Embryonic facial prominence (tissue), 1 donor: Measurements from ENCODE around the gene CYP46A1.
"Not testable (repeated sequence)": the region's sequence is repeated elsewhere in the genome, so short reads cannot be mapped to it uniquely, and the experiment has no call there.

Source experiments
- DNase-seq: peaks from one replicate; pipeline ENCODE4 v3.0.0-alpha.2; 2016; ENCODE audit errors: extremely low spot score

CYP46A1 gene

DNA sequence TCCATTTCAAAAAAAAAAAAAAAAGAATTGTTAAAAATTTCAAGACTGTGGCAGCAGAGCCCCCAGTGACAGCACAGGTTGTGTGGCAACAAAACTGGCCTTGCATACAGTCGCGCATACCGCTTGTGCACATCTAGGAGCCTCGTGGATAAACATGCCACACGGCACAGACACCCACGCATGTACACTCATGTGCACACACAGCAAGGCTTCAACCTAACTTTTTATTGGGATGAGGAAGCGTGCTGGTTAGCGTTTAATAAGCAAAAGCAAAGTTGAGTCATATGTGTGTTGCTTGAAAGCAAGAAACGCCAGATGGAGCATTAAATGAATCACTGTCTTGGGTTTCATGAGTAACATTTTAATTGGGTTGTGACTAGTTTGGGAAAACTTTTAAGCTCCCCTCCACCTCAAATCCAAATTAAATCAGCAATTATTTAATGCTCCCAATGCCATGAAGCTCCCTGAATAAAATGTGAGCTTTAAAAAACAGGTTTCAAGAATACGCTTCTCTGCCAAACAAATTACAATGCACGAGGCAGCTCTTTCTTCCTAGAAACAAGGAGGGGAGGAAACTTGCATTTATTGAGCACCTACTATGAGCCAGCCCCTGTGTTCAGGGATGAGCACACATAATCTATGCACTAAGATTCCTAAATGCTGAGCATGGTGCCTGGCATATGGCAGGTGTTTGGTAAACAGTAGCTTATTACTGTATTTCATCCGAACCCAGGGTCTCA, 73.4 kb downstream of the CYP46A1 start:
- DNase-seq: no peak

DNA sequence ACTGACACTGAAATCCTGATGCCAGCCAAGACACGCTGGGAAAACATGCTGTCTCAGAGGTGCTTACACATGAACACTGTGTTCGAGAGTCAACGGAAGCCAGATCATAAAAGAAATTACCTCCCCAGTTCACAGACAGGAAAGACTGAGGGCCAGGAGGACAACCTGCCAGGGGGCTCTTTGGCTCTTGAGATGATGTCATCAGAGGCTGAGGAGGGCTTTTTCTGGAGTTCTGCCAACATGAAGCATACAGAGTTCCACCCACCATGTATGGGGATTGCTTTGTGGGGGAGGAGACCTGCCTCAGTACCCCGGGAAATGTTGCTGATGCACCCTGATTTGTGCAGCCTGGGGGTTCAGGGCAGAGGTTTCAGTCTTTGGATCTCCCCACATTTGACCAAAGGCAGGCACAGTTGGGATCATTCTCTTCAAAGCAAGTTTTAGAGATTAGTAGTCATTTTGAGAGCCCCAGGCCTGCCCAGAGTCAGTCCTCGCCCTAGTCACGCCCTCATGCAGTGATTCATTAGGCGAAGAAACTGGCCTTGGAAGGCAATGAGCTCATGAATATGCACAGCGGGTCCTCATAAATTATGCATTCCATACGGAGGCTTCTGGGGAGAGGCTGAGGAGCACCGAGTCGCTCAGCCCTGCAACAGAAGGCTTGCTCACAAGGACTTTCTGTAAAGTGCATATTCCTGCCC, 74.2 kb downstream of the CYP46A1 start:
- no peak for DNase-seq

DNA sequence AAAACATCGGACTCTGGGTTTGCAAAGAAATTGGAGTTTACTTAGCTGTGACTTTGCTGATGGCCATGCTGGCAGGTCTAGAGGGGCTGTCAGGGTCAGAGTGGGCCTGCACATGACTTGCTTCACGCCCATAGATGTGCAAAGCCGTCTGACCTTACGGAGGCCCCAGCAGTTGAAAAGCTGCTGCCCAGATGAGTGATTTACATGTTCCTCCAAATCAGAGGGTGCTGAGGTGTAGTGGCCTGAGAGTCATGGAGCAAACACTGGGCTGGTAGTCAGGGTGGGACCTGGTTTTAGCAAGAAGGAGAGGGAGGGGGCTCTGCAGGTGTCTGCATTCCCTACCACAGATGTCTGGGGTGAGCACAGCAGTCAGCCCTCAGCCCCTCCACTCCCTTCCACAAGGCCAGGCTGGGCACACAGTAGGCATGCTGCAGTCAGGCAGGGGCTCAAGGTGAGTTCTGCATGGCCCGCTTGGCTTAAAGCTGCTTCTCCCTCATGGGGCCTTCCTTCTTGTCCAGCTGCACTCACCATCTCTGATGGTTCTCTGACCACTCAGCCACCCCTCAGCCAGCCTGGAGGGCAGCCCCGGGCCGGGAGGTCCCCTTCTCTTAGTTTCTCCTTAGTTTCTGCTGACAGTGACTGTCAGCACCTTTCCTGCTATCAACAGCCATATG, 74.9 kb downstream of the CYP46A1 start:
- no peak for DNase-seq

DNA sequence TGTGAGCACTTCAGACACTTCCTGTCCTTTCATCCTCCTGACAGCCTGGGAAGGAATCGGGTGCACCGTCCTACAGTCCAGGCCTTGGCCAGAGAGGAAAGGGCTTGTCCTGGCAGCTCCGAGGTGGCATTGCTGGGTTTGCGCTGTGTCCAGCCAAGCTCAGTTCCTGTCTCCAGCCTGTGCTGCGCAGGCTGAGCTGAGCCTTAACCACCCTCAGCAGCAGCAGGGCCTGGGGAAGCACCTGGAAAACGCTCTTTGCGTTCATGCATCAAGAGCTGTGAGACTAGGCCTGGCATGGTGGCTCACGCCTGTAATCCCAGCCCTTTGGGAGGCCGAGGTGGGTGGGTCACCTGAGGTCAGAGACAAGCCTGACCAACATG, 75.4 kb downstream of the CYP46A1 start:
- no peak for DNase-seq

DNA sequence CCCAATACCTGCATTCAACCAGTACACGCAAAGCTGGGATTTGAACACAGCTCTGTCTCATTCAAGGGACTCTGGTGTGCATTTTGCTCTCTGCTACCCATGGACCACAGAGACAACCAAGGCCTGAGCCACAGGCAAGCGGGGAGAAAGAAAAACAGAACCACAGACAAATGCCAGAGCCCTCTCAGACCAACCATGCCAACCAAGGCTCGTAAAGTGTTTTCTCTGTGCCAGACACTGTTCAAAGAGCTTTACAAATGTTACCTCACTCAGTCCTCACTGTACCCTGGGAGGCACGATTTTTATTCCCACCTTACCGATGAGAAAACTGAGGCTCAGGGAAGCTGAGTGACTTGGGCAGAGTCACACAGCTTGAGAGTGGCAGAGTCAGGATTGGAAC, 76.7 kb downstream of the CYP46A1 start:
- no peak for DNase-seq

DNA sequence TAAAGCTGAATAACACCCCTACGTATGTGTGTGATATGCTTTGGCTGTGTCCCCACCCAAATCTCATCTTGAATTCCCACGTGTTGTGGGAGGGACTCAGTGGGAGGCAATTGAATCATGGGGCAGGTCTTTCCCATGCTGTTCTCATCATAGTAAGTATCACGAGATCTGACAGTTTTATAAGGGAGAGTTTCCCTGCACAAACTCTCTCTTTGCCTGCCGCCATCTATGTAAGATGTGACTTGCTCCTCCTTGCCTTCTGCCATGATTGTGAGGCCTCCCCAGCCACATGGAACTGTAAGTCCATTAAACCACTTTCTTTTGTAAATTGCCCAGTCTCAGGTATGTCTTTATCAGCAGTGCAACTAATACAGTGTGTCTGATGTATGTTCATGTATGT, 78.8 kb downstream of the CYP46A1 start:
- DNase-seq: not testable (repeated sequence)

DNA sequence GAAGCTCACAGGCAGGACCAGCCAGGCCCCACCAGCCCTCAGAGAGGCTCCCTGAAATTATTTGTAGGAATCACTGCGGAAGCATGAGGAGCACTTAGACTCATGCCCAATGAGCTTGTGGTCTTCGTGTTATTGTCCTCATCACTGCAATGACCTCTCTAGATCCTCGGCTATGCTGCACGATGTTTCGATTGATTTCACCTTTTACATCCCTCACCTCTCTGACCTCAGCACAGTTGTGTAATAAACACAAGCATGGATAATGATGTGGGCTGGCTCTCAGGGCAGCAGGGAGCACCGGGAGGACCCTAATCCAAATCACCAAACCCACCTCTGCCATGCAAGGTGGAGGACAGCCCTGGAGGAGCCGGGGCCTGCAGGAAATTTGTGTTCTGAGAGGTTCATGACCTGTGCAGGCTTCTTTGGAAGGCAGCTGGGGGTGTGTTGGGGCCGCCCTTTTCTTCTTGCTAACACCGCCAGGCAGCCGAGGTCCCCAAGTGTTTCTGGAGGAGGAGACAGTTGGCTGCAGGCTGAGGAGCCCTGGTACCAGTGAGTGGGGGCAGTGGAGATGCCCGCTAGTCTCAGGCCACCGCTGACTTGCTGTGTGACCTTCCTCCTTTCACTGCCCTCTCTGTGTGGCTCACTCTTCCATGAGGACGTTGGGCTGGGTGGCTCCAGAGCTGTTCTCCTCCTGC, 79.6 kb downstream of the CYP46A1 start:
- no peak for DNase-seq

DNA sequence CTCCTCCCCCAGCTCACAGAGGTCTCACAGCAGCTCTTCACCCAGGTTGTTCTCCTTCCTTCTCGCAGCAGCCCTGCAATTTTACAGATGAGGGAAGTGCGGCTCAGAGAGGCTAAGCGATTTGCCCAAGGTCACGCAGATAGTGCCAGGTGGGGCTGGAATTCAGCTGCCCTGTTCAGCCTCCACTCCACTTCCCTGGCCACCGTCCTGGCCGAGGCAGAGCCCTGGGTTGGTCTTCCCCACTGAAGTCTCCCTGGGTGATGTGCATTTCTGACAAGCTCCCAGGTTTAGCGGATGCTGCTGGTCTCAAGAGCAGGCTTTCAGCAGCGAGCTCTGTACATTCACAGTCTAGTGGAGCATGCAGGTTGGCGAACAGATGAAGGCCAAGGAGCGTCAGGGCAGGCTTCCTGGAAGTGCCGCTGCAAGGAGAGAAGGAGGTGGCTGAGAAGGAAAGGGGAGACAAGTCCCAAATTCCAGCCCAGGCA, 80.2 kb downstream of the CYP46A1 start:
- no peak for DNase-seq

DNA sequence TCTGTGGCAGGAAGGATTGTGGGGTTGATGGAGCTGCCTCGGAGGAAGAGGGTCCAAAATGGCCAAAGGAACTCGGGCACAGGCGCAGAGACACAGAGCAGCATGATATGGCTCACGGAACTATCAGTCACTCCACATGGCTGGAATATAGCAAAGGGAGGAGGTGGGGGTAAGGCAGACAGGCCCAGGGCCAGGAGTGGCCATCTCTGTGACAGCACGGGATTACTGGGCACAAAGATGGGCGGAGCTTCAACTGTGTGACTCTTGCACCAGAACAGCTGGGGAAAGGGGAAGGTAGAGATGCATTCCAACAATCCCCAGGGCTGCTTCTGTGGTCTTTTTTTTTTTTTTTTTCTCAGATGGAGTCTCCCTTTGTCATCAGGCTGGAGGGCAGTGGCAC, 84.3 kb downstream of the CYP46A1 start:
- DNase-seq: no peak

DNA sequence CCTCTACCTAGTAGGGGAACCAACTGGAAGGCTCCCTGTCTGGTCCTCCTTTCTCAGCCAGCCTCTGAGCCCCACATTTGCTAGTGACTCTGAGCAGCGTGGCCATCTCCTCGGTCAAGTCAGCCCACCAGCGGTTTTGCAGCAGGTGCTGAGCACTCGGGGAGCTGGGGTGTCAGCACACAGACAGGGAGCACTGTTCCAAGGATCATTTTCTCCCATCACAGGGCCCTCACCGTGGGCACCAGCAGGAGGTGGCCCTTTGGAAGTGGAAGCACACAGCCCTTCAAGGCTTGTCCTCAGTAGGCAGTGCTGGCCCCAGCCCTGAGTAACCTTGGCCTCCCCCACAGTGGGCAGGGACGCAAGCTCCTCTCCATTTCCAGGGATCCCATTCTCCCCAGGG, 85.0 kb downstream of the CYP46A1 start:
- no peak for DNase-seq

DNA sequence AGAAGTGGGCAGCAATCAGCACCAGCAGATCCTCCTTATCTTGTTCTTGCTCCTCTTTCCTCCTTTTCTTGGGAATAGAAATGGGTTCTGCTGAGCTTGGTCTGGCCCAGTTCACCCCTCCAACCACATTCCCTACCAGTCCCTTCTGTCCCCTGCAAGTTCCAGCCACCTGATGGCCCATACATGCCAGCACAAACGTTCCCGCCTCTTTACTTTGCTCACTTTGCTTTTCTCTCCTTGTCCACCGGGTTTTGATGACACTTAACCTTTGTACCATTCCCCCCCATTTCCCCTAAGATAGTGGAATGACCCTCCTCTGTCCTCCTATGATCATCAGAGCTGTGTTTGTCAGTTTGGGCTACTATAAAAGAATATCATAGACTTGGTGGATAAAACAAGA, 85.7 kb downstream of the CYP46A1 start:
- DNase-seq: no peak

DNA sequence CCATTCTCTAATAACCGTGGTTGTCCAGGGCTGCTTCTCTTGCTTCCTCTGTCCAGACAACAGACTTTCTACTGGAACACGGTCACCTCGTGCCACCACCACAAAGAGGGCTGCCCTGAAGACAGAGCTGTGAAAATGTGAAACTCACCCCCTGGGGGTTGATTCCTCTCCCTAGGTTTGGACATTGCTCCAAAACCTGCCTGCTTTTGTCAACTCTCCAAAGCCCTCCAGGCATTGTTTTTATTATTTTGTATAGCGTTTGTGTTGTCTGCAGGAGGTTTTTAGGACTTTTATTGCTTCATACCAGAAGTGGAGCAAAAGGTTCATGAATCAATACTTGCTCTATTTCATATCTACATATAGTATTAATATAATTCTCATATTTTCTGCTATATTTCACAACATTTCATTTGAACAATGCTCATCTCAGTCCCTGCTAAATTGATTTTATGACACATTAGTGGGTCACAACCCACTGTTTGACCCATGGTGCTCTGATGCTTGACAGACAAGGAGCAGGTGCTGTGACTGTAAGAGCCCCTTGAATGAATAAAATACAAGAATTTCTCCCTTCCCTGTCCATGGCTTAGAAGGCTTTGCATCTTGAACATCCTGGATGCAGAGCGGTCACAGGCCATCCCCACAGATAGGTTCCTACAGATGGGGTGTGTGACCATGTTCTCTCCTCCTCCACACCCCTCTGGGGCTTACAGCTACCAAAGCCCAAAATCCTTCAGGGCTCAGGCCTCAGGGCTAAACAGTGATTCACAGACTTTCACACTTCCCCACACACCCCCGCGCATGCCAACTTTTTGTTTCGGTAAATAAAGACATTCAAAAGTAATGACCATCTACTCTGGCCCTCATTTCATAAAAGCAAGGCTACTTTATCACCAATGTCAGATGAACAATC, 88.5 kb downstream of the CYP46A1 start:
- DNase-seq: no peak

DNA sequence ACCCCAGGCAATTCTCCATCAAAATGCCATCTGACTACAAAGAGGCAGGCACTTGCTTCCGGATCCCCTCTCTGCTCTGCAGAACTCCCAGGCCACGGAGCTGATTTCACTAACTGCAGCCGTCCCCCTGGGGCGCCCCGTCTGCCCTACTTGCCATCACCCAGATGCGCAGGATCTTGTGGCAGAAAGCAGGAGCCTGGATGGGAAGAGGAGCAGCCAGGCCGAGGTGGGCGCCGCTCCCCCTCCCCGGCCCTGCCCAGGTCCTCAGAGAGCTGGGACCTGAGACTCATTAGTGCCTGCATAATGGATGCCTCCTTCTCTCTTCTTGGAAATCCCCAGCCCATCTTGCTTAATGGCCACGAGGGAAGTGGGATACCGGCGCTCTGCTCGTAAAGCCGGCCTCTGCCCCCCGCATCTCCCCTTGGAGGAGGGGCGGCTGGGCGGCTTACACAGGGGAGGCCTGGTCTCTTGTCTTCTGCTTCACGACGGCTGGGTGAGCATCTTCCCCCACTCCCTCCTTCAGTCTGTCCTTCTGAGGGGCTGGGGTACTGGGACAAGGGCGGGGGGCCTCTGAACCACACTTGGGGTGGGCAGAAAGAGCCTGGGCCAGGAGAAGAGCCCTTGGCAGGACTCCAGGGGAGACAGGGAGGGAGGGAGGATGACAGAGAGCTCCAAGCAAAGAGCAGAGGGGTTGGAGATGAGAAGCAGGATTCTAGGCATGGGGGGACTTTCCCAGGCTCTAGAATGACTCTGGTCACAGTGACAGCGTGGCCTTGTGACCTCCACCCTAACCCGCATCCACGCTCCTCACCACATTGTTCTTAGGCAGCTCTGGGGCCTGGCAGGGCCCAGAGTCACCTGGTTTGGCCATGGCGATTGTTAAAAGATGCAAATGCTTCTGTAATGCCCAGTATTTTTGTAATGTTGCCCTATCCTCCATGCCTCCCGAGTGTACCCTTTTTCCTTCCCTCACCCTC, 89.7 kb downstream of the CYP46A1 start:
- DNase-seq: no peak

DNA sequence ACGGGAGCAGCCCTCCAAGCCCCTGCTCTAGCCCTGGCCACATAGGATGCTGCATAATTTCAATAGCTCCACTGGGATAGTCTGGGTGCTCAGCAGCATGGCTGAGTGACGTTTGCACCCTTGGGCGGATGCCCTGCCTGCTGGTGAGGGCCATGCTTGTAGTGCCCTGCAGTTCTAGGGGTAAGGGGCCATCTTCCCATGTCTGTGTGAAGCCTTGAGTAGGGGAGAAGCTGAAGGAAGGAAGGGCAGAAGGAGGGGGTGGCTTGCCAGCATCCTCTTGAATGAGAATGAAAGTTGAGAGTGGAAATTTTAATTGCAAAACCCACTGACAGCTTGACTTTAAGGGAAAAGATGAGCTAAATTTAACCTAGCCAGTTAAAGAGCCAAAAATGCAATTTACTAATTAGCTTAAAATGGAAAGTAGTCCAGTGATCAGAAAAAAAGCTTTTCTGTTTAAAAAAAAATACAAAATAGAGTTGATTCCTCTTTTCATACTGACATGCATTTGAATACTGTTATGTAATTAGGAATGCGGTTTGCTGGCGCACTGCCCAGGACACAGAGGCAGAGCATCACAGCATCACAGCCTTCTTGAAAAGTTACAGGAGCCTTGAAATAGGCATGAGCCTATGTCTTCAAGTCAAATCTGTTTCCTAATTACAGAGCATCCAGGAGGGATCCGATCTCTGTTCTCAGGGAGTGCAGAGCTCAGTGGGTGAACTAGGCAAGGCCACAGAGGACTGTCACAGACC, 90.6 kb downstream of the CYP46A1 start:
- no peak for DNase-seq

DNA sequence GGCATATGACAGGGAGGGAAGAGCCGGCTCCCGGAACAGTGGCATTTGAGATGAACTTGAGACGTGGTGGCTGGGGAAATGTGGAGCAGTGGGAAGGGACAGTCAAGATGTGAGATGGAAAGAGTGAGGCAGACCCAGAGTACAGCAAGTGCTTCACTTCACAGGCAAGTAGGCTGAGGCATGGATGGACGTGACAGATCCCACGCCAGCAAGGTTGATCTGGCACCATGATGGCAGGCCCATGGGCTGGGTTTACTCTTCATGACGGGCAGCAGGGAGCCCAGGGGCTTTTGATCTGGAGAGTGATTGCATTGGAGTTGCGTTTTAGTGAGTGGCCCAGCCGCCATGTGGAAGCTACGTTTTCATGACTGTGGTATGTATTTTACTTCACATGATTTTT, 91.3 kb downstream of the CYP46A1 start:
- no peak for DNase-seq
